ENCODE measurements around the gene ETFA.

ETFA gene

DNA sequence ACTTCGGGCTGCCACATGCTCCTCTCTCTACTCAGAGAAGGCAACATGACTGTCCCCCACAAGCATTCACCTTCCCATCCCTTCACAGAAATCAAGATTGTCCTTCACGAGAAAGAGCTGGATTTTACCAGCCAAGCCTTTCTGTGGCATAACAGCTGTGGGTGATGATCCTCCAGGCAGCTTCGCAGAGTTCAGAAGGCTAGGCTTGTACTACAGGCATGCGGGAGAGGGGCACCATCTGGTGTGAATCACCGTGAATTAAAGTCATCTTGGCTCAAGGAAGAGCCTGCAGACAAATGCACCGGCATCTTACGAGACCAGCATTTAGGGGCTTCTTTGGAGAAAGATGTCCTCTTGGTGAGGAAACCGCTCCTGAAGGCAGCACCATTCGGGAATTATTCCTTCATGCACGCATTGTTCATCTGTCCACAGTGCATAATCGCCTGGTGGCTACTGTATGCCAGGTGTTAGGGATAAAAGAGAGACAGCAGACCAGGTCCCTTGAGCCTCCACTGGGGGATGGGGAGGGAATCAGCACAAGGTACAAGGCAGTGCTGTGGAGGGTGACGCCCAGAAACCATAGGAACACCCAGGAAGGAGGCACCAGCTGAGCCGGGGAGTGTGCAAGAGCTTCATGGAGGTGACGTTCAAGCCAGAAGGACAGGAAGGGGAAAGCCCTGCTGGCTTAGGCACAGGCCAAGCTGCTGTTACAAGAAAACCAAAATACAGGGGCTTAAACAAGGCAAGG lies 142.9 kb downstream of the ETFA start:
- DNase-seq = no peak

DNA sequence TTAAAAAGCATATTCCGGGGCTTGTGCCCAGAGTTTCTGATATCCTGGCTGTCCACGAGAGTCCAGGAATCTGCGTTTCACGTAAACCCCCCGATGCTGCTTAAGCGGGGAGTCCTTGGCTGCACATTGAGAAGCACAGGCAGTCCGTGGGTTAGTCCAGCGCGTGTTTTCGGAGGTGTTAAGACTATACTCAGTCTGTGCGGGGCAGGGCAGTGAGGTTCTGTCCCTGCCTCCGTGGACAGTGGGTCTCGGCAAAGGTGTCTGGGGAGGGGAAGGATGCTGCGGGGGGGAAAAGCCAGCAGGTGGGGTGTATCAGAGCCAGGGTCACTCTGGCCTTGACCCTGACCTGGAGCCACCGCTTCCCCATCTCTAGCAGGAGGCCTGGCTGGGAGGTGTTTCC lies 145.3 kb downstream of the ETFA start:
- DNase-seq = no peak
